OCI-LY7 (cell line): ENCODE results near the gene EIF4G1.

Source experiments
- EZH2phosphoT487 ChIP-seq: fragments of 200-600 bp; sonication (generic); IDR thresholded peaks from 2 replicates; pipeline ENCODE4 v1.6.1; 2018; ENCODE audit warnings: low read depth, borderline replicate concordance, mild to moderate bottlenecking, mixed run types, antibody characterized with exemption, low read length, moderate library complexity, mixed read lengths
- TF ChIP-seq, protein P1 (sequence below): fragments of 200-600 bp; sonication (generic); conservative IDR thresholded peaks from 2 replicates; pipeline ENCODE4 v1.5.1; 2014; ENCODE audit warnings: mild to moderate bottlenecking, antibody characterized with exemption, low read length, moderate library complexity, mixed read lengths

DNA sequence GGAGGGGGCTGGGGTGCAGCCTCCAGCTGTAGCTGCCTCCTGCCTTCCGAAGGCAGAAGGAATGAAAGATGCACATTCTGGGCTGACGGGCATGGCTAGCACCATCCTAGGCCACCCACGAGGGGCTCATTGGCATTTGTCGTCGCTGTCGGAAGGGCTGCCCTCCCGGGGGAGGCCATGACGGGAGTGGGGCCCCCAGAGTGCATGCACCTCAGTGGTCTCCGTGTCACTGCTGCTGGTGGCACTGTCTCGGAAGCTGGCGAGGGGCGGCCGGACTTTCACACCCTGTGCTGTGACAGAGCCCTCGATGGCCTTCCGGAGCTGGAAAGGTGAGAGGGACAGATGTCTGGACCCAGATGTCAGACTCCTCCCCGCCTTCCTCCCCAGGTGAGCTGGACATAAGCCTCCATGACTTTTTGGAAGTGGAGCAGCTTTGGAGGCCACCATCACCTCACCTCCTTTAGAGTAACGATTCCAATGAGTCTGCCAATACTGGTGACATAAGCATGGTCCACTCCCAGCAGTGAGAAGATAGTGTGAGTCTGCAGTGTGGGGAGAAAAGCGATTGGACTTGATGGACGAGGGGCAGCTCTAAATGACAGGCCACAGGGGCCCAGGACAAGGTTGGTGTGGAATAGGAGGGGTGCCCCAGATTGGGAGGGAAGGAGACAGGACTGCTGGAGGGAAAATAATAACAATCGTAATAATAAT is 32.2 kb downstream of the EIF4G1 start:
- TF ChIP-seq, protein P1, sequence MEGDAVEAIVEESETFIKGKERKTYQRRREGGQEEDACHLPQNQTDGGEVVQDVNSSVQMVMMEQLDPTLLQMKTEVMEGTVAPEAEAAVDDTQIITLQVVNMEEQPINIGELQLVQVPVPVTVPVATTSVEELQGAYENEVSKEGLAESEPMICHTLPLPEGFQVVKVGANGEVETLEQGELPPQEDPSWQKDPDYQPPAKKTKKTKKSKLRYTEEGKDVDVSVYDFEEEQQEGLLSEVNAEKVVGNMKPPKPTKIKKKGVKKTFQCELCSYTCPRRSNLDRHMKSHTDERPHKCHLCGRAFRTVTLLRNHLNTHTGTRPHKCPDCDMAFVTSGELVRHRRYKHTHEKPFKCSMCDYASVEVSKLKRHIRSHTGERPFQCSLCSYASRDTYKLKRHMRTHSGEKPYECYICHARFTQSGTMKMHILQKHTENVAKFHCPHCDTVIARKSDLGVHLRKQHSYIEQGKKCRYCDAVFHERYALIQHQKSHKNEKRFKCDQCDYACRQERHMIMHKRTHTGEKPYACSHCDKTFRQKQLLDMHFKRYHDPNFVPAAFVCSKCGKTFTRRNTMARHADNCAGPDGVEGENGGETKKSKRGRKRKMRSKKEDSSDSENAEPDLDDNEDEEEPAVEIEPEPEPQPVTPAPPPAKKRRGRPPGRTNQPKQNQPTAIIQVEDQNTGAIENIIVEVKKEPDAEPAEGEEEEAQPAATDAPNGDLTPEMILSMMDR, result no peak
- TF ChIP-seq EZH2phosphoT487, result no peak
